Measurements from ENCODE around the gene MRPS9. TPM values are rescaled to one million over a fixed set of nuclear protein-coding genes. Genes with fewer than 3 reads are reported as not detected.

MRPS9 gene
- total RNA-seq, 1 experiment from 2014 or later: 55.4 TPM

- CTCF ChIA-PET: no interaction called here
Observed at GRCh38 chr2:105072039-105072438, 34.2 kb downstream of the MRPS9 start.

GRCh38 chr2:105073591-105073990, 35.7 kb downstream of the MRPS9 start:
- TF ChIP-seq, protein P1, sequence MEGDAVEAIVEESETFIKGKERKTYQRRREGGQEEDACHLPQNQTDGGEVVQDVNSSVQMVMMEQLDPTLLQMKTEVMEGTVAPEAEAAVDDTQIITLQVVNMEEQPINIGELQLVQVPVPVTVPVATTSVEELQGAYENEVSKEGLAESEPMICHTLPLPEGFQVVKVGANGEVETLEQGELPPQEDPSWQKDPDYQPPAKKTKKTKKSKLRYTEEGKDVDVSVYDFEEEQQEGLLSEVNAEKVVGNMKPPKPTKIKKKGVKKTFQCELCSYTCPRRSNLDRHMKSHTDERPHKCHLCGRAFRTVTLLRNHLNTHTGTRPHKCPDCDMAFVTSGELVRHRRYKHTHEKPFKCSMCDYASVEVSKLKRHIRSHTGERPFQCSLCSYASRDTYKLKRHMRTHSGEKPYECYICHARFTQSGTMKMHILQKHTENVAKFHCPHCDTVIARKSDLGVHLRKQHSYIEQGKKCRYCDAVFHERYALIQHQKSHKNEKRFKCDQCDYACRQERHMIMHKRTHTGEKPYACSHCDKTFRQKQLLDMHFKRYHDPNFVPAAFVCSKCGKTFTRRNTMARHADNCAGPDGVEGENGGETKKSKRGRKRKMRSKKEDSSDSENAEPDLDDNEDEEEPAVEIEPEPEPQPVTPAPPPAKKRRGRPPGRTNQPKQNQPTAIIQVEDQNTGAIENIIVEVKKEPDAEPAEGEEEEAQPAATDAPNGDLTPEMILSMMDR (conservative IDR thresholded peaks at IDR 0.05; ENCODE audit: low read depth, low read length): no peak
- TF ChIP-seq EZH2 (IDR thresholded peaks at IDR 0.05; ENCODE audit: borderline replicate concordance, low read depth, low read length, poor library complexity, severe bottlenecking): no peak
- CTCF ChIA-PET: no interaction called here
- POLR2A ChIA-PET (ENCODE audit: low non-redundant PET): no interaction called here
- Histone ChIP-seq H3K9me3 (ENCODE audit: low read depth, low read length, poor library complexity, severe bottlenecking) (no peaks in the 10 kb centered on the region), H3K36me3 (ENCODE audit: insufficient read depth, low read length, poor library complexity, severe bottlenecking) (no peaks in the 10 kb centered on the region), H3K4me3 (ENCODE audit: low read depth, low read length, poor library complexity, severe bottlenecking) (no peak overlapping the region), H3K4me1 (ENCODE audit: insufficient read depth, low read length, poor library complexity, severe bottlenecking) (peaks cover 3% of the 10 kb centered on the region), H3K27me3 (replicated peaks; ENCODE audit: insufficient read depth, low read depth, low read length, poor library complexity) (no peaks in the 10 kb centered on the region), H3K27ac (ENCODE audit: low read depth, low read length, poor library complexity, severe bottlenecking) (no peak overlapping the region)
- no TSS peak for BruUV-seq (replicated peaks)
- DNase-seq (ENCODE audit: low spot score): no peak
- intact Hi-C loops (cut with micrococcal nuclease; ENCODE audit: unreplicated experiment): no loop called here

More at GRCh38 chr2:105072039-105072438, 34.2 kb downstream of the MRPS9 start:
- Histone ChIP-seq H3K36me3 (ENCODE audit: insufficient read depth, low read length, poor library complexity, severe bottlenecking) (no peaks in the 10 kb centered on the region), H3K27ac (ENCODE audit: low read depth, low read length, poor library complexity, severe bottlenecking) (no peak overlapping the region), H3K4me1 (ENCODE audit: insufficient read depth, low read length, poor library complexity, severe bottlenecking) (peaks cover 4% of the 10 kb centered on the region), H3K4me3 (ENCODE audit: low read depth, low read length, poor library complexity, severe bottlenecking) (no peak overlapping the region), H3K9me3 (ENCODE audit: low read depth, low read length, poor library complexity, severe bottlenecking) (no peaks in the 10 kb centered on the region), H3K27me3 (replicated peaks; ENCODE audit: insufficient read depth, low read depth, low read length, poor library complexity) (no peaks in the 10 kb centered on the region)
- TF ChIP-seq EZH2 (IDR thresholded peaks at IDR 0.05; ENCODE audit: borderline replicate concordance, low read depth, low read length, poor library complexity, severe bottlenecking): no peak
- TF ChIP-seq, protein P1 (conservative IDR thresholded peaks at IDR 0.05; ENCODE audit: low read depth, low read length): no peak
- no peak for DNase-seq (ENCODE audit: low spot score)
- intact Hi-C loops (cut with micrococcal nuclease; ENCODE audit: unreplicated experiment): no loop called here
- POLR2A ChIA-PET (ENCODE audit: low non-redundant PET): no interaction called here
- no TSS peak for BruUV-seq (replicated peaks)

- peaks cover 22% of the 10 kb centered on the region for H3K4me1 ChIP-seq (ENCODE audit: insufficient read depth, low read length, poor library complexity, severe bottlenecking)
- H3K27me3 ChIP-seq (replicated peaks; ENCODE audit: insufficient read depth, low read depth, low read length, poor library complexity): no peaks in the 10 kb centered on the region
- POLR2A ChIA-PET (ENCODE audit: low non-redundant PET): no interaction called here
- intact Hi-C loops (cut with micrococcal nuclease; ENCODE audit: unreplicated experiment): no loop called here
- no peak overlapping the region for H3K27ac ChIP-seq (ENCODE audit: low read depth, low read length, poor library complexity, severe bottlenecking)
- no peak overlapping the region for H3K4me3 ChIP-seq (ENCODE audit: low read depth, low read length, poor library complexity, severe bottlenecking)
- no peak for DNase-seq (ENCODE audit: low spot score)
- BruUV-seq (replicated peaks): no TSS peak
- H3K36me3 ChIP-seq (ENCODE audit: insufficient read depth, low read length, poor library complexity, severe bottlenecking): no peaks in the 10 kb centered on the region
- no peaks in the 10 kb centered on the region for H3K9me3 ChIP-seq (ENCODE audit: low read depth, low read length, poor library complexity, severe bottlenecking)
- CTCF ChIA-PET: no interaction called here
- TF ChIP-seq, protein P1 (conservative IDR thresholded peaks at IDR 0.05; ENCODE audit: low read depth, low read length): no peak
- no peak for TF ChIP-seq EZH2 (IDR thresholded peaks at IDR 0.05; ENCODE audit: borderline replicate concordance, low read depth, low read length, poor library complexity, severe bottlenecking)
Observed at GRCh38 chr2:105076121-105076520, 38.3 kb downstream of the MRPS9 start.

Measured in A673 (cell line).